Kidney capillary endothelial cell (primary cell): ENCODE results near the gene AOX1.
"Not testable (repeated sequence)": the region's sequence is repeated elsewhere in the genome, so short reads cannot be mapped to it uniquely, and the experiment has no call there.

Experiments
- DNase-seq: peaks from one replicate; pipeline ENCODE4 v3.0.0-alpha.2; 2018; ENCODE audit warnings: low spot score

The AOX1 gene

GRCh38 chr2:200668478-200668877 is 82.7 kb downstream of the AOX1 start:
- no peak for DNase-seq

GRCh38 chr2:200669308-200669707 is 83.5 kb downstream of the AOX1 start:
- DNase-seq, result no peak

GRCh38 chr2:200670313-200670712 is 84.5 kb downstream of the AOX1 start:
- DNase-seq, result no peak

GRCh38 chr2:200670751-200671150 is 84.9 kb downstream of the AOX1 start:
- no peak for DNase-seq

- no peak for DNase-seq
Observed at GRCh38 chr2:200673191-200673590, 87.4 kb downstream of the AOX1 start.

- DNase-seq, result no peak
Observed at GRCh38 chr2:200674837-200675236, 89.0 kb downstream of the AOX1 start.

GRCh38 chr2:200677171-200677570 is 91.4 kb downstream of the AOX1 start:
- no peak for DNase-seq

- no peak for DNase-seq
Observed at GRCh38 chr2:200677721-200678532, 92.1 kb downstream of the AOX1 start.

- no peak for DNase-seq
Observed at GRCh38 chr2:200679127-200679526, 93.3 kb downstream of the AOX1 start.

- no peak for DNase-seq
Observed at GRCh38 chr2:200679535-200679934, 93.7 kb downstream of the AOX1 start.

- no peak for DNase-seq
Observed at GRCh38 chr2:200681697-200682096, 95.9 kb downstream of the AOX1 start.

GRCh38 chr2:200682407-200682806 is 96.6 kb downstream of the AOX1 start:
- not testable (repeated sequence) for DNase-seq

- DNase-seq, result no peak
Observed at GRCh38 chr2:200687922-200688920, 102.4 kb downstream of the AOX1 start.

- DNase-seq, result no peak
Observed at GRCh38 chr2:200689115-200689514, 103.3 kb downstream of the AOX1 start.

GRCh38 chr2:200693836-200694470 is 108.1 kb downstream of the AOX1 start:
- DNase-seq, result no peak

- no peak for DNase-seq
Observed at GRCh38 chr2:200695191-200695590, 109.4 kb downstream of the AOX1 start.

- no peak for DNase-seq
Observed at GRCh38 chr2:200695601-200696000, 109.8 kb downstream of the AOX1 start.

GRCh38 chr2:200698217-200698616 is 112.4 kb downstream of the AOX1 start:
- no peak for DNase-seq

- no peak for DNase-seq
Observed at GRCh38 chr2:200699310-200699709, 113.5 kb downstream of the AOX1 start.

GRCh38 chr2:200700856-200701255 is 115.0 kb downstream of the AOX1 start:
- no peak for DNase-seq

- DNase-seq, result no peak
Observed at GRCh38 chr2:200702044-200702443, 116.2 kb downstream of the AOX1 start.

GRCh38 chr2:200702646-200703118 is 116.9 kb downstream of the AOX1 start:
- no peak for DNase-seq
